Keratinocyte (primary cell): ENCODE data around the gene ADISSP. TPM values are rescaled to one million over a fixed set of nuclear protein-coding genes. Genes with fewer than 3 reads are reported as not detected.

Experiments used
- DNase-seq: peaks from one replicate; pipeline ENCODE4 v3.0.0-alpha.2; 2011; ENCODE audit warnings: low read depth, missing footprints, low spot score
- FAIRE-seq: peaks from 2 replicates; lab custom pipeline; 2011; peaks lifted over from hg19 to GRCh38; lab: Jason Lieb, UNC
- H2AFZ ChIP-seq: 2 replicates; pipeline ENCODE4 v1.6.0; 2012; ENCODE audit warnings: low read length, control low read depth, inconsistent platforms; ENCODE audit not compliant: control insufficient read depth
- H3K27ac ChIP-seq: 2 replicates; pipeline ENCODE4 v1.5.1; 2011; ENCODE audit warnings: low read length; ENCODE audit not compliant: control insufficient read depth, insufficient read depth
- H3K27me3 ChIP-seq: 3 replicates; pipeline ENCODE4 v1.6.0; 2011; ENCODE audit warnings: low read length; ENCODE audit not compliant: control insufficient read depth, insufficient read depth; ENCODE audit errors: extremely low read depth
- H3K36me3 ChIP-seq, 2 experiments: 2 replicates in 1 of 2; 3 replicates in 1 of 2; pipeline ENCODE4 v1.5.1; 2011; ENCODE audit warnings: low read length in 2 of 2, mild to moderate bottlenecking in 1 of 2; ENCODE audit not compliant: control insufficient read depth in 2 of 2, insufficient read depth in 2 of 2; ENCODE audit errors: extremely low read depth in 1 of 2
- H3K4me1 ChIP-seq: 3 replicates; pipeline ENCODE4 v1.5.1; 2011; ENCODE audit warnings: low read length; ENCODE audit not compliant: control insufficient read depth, insufficient read depth; ENCODE audit errors: extremely low read depth
- H3K4me2 ChIP-seq: 3 replicates; pipeline ENCODE4 v1.6.0; 2011; ENCODE audit warnings: low read depth, low read length; ENCODE audit not compliant: control insufficient read depth, insufficient read depth; ENCODE audit errors: extremely low read depth
- H3K4me3 ChIP-seq, 3 experiments: fragments of 200-600 bp in 1 of 3; sonication (generic) in 1 of 3; 2 replicates in 2 of 3; 3 replicates in 1 of 3; pipeline ENCODE4 v1.5.1; 2011 to 2016; ENCODE audit warnings: low read length in 3 of 3, mild to moderate bottlenecking in 3 of 3, control low read depth in 2 of 3, inconsistent platforms in 1 of 3, low read depth in 1 of 3, mixed read lengths in 1 of 3, mixed run types in 1 of 3, moderate library complexity in 1 of 3; ENCODE audit not compliant: control insufficient read depth in 2 of 3, insufficient read depth in 2 of 3; ENCODE audit errors: extremely low read depth in 1 of 3
- H3K79me2 ChIP-seq: 2 replicates; pipeline ENCODE4 v1.6.0; 2012; ENCODE audit warnings: low read length; ENCODE audit not compliant: control insufficient read depth, insufficient read depth
- H3K9ac ChIP-seq: 3 replicates; pipeline ENCODE4 v1.6.0; 2011; ENCODE audit warnings: low read length; ENCODE audit not compliant: control insufficient read depth, insufficient read depth; ENCODE audit errors: extremely low read depth
- H3K9me1 ChIP-seq: 3 replicates; pipeline ENCODE4 v1.6.0; 2011; ENCODE audit warnings: low read length; ENCODE audit not compliant: control insufficient read depth, insufficient read depth; ENCODE audit errors: extremely low read depth
- H3K9me3 ChIP-seq: 2 replicates; pipeline ENCODE4 v1.5.1; 2012; ENCODE audit warnings: low read depth, low read length; ENCODE audit not compliant: control insufficient read depth
- H4K20me1 ChIP-seq: 3 replicates; pipeline ENCODE4 v1.6.0; 2011; ENCODE audit warnings: low read length; ENCODE audit not compliant: control insufficient read depth, insufficient read depth; ENCODE audit errors: extremely low read depth
- CTCF ChIP-seq, 3 experiments: IDR thresholded peaks in 1 of 3; conservative IDR thresholded peaks in 1 of 3; optimal IDR thresholded peaks in 1 of 3; 2 replicates in 2 of 3; 3 replicates in 1 of 3; pipeline versions ENCODE3 to v1.5.1; 2011; ENCODE audit warnings: low read length in 3 of 3, mild to moderate bottlenecking in 3 of 3, moderate library complexity in 2 of 3, control low read depth in 1 of 3, inconsistent platforms in 1 of 3; ENCODE audit not compliant: insufficient read depth in 2 of 3; ENCODE audit errors: extremely low read depth in 1 of 3
- EZH2 ChIP-seq: IDR thresholded peaks from one replicate; pipeline ENCODE4 v1.6.1; 2012; ENCODE audit warnings: inconsistent platforms, mild to moderate bottlenecking, low read length, moderate library complexity
- dilution Hi-C: fragments of 300-500 bp; cut with MboI; formaldehyde crosslinking; loops from one replicate; pipeline ENCODE4 v1.7.0; 2020; ENCODE audit warnings: low sequenced_read_pairs; ENCODE audit not compliant: extremely low pct_ligation_motif_present
- polyA plus RNA-seq, 5 experiments: library from polyadenylated mRNA; depleted of rRNA in 3 of 5; stranded (reverse) in 3 of 5; stranded (forward) in 1 of 5; unstranded in 1 of 5; fragments of >200 nt; gene quantifications; 1 replicate in 1 of 5; 2 replicates in 3 of 5; 3 replicates in 1 of 5; pipeline versions ENCODE4 v1.2.1 to v1.2.3, GENCODE V29; 2011 to 2012; ENCODE audit warnings: missing spikeins in 2 of 5, low read depth in 1 of 5, low replicate concordance in 1 of 5

Gene ADISSP
- polyA plus RNA-seq, 1 donor (not counting 4 experiments of a cell fraction or from before 2014, with no cell fraction given), result 28.2 TPM

DNA sequence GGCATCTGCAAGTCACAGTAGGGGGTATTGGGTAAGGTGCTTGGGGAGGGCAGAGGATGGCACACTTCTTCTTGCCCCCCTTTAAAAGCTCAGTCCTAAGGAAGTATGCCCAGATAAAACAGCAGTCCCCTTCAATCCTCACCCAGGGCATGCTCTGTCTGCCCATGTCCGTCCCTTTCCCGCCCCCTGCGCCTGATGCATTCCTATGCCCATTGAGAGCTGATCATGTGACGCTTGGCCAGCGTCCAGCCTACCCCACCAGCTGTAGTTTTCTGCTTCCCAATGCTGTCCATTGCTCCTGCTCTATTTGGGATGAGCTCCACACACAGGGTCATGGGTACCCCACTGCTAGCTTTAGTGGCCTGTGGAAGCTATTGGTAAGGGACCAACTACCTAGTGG lies 63.5 kb downstream of the ADISSP start:
- no peaks in the 10 kb centered on the region for H3K36me3 ChIP-seq
- H4K20me1 ChIP-seq, result no peaks in the 10 kb centered on the region
- no peak for FAIRE-seq
- no peak for DNase-seq
- H3K4me1 ChIP-seq, result no peaks in the 10 kb centered on the region
- H3K27ac ChIP-seq, result no peak overlapping the region
- no peaks in the 10 kb centered on the region for H3K9me1 ChIP-seq
- no peaks in the 10 kb centered on the region for H3K9me3 ChIP-seq
- TF ChIP-seq CTCF (optimal IDR thresholded peaks at IDR 0.05 in 1 of 3, IDR thresholded peaks at IDR 0.05 in 1 of 3, conservative IDR thresholded peaks at IDR 0.05 in 1 of 3; ENCODE audit: extremely low read depth in 1 of 3, insufficient read depth in 2 of 3, low read length in 3 of 3) (no peak), EZH2 (no peak)
- dilution Hi-C loops, result no loop called here
- H3K79me2 ChIP-seq, result no peaks in the 10 kb centered on the region
- H2AFZ ChIP-seq, result no peak overlapping the region
- peaks cover 4% of the 10 kb centered on the region for H3K27me3 ChIP-seq
- H3K9ac ChIP-seq, result no peak overlapping the region
- no peak overlapping the region for H3K4me3 ChIP-seq
- H3K4me2 ChIP-seq, result no peak overlapping the region

Other genes starting within 250 kb of the ADISSP start
- not detected in 3 replicates for gene GFRA4, start 104.4 kb downstream of the ADISSP start, polyA plus RNA-seq
- not detected in 3 replicates for gene ADAM33, start 85.7 kb downstream of the ADISSP start, polyA plus RNA-seq
- not detected in 3 replicates for gene SIGLEC1, start 55.2 kb downstream of the ADISSP start, polyA plus RNA-seq
- not detected in 3 replicates for gene HSPA12B, start 35.1 kb downstream of the ADISSP start, polyA plus RNA-seq
- 0.06 to 0.09 TPM (median 0.07 TPM) in 3 replicates for gene SPEF1, start 13.7 kb upstream of the ADISSP start, polyA plus RNA-seq
- gene CENPB, start 19.0 kb upstream of the ADISSP start, polyA plus RNA-seq, result 18.1 to 22.3 TPM (median 22.0 TPM) in 3 replicates
- gene CDC25B, start 28.6 kb upstream of the ADISSP start, polyA plus RNA-seq, result 15.0 to 41.5 TPM (median 23.5 TPM) in 3 replicates
- 4.3 to 9.0 TPM (median 5.2 TPM) in 3 replicates for gene AP5S1, start 52.8 kb upstream of the ADISSP start, polyA plus RNA-seq
- 15.1 to 17.2 TPM (median 17.1 TPM) in 3 replicates for gene MAVS, start 79.1 kb upstream of the ADISSP start, polyA plus RNA-seq
- gene PANK2, start 121.6 kb upstream of the ADISSP start, polyA plus RNA-seq, result 17.9 to 23.6 TPM (median 22.5 TPM) in 3 replicates
- gene RNF24, start 247.8 kb upstream of the ADISSP start, polyA plus RNA-seq, result 3.9 to 7.8 TPM (median 5.5 TPM) in 3 replicates